Activated CD8-positive, alpha-beta memory T cell treated with anti-CD3 and anti-CD28 coated beads, Interleukin-2, amount 50 U/mL, for 1 hour (primary cell): Measurements from ENCODE around the gene TXNDC11.

Experiments used
- DNase-seq: peaks from one replicate; pipeline ENCODE4 v3.0.0-alpha.2; 2020; ENCODE audit errors: extremely low read depth

The TXNDC11 gene

GRCh38 chr16:11691235-11691634, 51.4 kb downstream of the TXNDC11 start:
- no peak for DNase-seq

GRCh38 chr16:11689031-11689840, 53.4 kb downstream of the TXNDC11 start:
- DNase-seq, result no peak

- DNase-seq, result no peak
These were observed 54.2 kb downstream of the TXNDC11 start for GRCh38 chr16:11688520-11688886.

DNA sequence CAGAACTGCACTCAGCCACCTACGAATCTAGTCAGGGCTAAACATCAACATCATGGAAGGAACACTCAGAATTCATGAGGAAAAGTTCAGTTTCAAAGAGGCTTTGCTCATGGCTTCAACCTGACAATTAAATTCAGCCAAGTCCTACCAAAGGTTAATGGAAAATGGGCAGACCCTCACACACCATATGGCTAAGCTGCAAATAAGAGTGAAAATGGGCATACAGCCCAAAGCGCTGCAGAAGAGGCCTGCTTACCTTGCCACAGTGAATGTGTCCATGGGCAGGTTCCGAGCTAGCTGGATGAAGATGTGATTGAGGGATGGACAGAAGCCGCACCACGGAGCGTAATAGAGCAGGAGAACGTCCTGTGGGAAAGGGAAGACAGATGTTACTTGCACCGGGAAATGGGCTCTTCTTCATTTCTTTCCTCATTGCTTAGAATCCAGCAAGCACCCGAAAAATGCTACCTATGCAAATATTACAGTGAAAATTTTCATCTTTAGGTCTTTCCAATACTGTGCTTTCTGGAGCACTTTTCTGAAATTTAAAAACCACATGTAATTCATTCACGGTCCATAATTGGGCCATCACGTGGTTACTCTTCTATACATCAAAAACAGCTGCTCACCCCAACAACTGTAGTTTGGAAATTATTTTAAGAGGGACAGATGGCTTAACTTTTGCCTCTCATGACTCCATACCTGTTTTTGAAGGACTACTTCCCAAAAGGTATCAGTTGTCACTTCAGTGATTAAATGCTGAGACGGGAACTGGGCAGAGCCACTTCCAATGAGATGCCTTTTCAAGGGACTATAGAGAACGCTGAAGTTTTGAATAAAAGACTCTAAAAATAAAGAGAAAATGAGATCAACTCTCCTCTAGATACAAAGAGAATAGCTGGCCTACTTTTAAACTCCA, 54.8 kb downstream of the TXNDC11 start:
- DNase-seq, result no peak

DNA sequence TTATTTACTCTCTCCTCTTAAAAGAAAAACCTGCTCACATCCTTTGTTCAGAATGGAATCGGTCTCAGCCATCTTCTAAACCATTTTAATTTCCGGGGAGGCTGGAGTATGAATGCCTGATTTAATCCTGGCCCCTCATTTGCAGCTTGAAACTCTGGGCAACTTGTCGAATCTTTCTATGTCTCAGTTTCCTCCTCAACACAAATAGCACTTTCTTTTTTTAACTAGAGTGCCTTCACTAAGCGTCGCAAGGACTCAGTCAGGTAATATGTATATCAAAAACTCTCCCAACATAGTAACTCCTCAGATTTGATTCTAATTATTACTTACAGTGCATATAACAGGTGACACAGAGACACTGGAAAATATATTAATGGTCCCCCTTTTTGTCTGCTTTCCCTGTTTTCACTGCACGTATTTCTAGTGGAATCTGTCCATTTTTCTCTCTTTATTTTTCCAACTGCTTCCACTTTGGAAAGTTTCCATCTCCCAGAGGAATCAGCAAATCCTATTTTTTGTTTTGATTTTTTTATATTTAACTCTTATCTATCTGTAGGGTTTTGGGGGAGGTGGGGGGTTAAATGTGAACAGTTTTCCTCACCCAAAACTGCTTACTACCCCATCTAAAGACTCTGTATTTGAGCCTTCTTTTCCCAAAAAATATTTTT, 55.8 kb downstream of the TXNDC11 start:
- DNase-seq, result no peak

DNA sequence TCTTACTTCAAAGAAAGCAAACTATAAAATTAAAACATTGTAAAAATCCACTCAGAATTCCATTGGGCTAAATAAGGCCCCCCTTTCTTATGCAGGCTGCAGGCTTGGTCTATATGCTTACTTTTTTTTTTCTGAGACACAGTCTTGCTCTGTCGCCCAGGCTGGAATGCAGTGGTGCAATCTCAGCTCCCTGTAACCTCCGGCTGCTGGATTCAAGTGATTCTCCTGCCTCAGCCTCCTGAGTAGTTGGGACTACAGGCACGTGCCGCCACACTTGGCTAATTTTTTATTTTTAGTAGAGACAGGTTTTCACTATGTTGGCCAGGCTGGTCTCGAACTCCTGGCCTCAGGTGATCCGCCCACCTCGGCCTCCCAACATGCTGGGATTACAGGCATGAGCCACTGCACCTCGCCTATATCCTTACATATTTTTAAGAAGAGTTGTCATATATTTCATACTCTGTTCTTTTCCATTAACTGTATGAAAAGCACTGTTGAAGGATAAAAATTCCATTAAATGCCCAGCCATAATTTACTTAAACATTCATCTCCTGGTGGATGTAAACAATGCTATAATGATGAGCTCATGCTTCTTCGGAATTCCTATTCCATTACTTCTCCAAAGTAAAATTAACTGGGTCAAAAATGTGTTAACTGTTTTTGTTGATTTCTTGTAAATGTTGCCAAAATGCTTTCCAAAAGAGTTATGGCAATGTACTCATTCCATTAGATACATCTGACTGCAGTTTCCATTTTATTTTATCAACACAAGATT, 56.6 kb downstream of the TXNDC11 start:
- no peak for DNase-seq

DNA sequence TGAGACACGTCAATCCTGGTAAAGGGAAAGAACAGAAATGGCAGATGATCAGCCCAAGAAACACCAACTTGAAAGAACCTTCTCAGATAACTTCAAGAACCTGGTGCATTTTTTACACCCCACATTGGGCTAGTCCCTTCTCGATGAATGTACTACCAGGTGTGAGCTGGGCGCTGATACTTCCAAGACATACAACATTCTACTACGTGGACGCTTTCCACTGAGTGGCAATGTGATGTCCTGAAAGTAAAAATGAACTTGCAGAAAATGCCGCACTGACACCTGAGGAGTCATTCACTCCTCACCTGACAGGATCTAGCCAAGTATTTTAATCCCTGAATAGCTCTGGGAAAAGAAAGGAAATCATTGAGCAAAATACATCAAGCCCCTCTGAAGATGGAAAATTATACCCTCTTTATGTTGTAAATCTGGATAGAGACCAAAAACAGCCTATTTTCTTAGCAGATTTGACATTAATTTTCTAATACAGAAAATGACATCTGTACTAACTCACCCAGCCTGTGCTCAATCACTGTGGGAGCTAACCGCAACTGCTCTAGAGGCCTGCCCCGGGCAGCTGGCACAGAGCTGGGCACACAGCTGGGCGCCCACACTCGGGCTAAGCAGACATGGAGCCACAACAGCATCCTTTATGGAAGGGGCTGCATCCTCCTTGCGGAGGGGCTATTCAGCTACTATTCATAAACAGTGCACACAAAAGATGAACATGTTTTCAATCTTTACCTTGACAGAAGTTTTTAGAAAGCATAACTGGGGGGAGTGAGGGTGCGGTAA, 58.2 kb downstream of the TXNDC11 start:
- DNase-seq, result no peak

DNA sequence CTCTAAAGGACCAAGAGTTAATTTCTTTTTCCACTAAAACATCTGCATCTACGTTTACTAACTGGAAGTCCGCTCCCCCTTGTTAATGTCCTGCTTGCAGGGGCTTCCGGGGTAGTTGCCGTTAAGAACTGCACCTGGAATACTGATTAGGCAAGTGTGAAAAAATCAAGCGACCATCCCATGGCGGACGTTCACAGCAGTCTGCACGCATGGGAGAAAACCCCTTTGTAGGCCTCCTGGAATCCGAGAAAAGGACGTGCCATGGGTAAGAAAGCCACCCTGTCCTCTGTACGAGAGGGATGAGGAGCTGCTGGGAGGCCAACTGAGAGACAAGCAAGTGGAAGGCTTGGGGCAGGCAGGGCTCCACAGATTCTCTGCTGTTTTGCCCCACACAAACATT, 59.5 kb downstream of the TXNDC11 start:
- no peak for DNase-seq

DNA sequence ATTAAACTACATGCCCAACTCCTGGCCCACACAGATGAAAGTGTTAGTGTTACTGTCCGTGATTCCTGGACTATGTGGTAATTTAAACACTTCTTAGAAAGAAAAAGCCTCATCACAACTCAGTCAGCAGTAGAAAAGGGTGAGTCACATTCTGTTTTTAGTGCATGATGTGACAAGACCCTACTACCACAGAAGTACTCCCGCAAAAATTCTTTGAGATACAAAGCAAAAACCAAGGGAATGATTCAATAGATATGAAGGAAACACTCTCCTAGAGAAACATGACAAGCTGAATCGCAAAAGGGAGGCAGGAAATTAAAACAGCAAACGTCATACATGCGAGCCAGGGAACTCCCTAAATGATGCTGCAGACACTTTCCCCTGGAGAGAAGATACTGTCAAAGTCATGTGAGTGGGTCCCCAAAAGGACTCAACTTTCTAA, 60.0 kb downstream of the TXNDC11 start:
- no peak for DNase-seq

DNA sequence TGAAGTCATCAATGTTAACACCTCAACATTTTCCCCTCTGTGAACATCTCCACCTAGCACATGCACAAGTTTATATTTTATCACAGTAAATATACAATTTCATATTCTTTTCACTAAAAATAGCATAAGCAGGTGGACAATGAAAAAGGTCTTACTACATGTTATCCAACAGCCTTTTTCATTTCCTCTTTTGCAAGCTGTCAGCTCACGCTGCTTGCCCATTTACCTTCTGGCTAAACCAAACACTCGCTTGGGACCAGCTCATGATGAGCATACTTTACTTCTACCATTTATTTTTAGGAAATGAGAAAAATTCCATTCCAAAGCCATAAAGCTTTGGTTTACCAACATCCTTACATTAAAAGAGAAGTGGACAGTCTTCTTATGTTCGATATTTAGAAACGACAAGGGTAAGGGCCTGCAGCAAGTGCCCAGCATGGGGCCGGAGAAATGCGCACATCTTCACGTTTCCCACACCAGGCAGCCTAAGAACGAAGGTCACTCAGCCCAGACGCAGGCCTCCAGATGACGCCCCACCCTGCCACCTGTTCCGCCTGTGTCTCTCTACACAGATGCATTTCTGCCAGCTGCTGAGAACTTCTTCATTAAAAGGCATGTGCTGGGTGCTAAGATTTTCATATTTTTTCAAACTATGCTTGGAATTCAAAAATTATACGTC, 60.5 kb downstream of the TXNDC11 start:
- DNase-seq, result no peak

GRCh38 chr16:11681556-11681955, 61.1 kb downstream of the TXNDC11 start:
- DNase-seq, result no peak

DNA sequence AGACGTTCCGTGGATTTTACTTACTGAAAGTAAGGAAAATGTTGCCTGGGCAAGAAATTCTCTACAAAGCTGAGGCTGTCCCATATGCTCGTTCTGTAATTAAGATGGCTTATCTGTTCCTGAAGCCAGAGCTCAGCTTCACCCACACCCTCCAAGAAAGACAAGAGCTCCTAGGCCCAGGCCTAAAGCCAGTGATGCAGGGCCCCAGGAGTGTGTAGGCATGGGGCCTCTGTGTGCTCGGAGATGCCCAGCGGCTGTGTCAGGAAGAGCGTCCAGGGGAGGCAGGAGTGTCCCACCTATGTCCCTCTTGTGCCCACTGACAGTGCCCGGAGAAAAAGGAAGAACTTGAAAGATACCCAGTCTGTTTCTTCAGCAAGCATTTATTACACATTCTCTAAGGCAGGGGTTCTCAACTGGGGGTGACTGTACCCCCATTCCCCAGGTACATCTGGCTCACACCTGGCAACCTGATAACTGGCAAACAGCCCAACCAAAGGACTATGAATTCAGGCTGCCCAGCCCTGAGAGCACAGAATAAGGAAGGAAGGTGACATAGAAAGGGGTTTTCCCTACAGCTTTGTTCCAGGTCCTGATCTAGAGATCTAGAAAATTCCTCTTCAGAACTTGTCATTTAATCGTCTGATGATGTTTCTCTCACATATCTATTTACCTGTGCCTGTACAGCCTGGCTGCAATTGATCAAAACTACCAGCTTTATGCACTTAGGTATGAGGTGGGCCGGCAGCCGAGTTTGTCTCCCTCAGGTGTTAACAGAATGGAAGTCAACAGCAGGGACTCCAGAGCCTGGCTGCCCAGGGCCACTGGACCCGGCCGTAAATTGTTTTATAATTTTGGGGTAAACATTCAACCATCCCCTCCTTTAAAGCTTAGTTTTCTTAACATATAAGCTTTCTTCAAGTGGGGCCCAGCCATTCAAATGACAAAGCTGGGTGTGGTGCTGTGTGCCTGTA, 62.4 kb downstream of the TXNDC11 start:
- DNase-seq, result no peak

GRCh38 chr16:11679250-11679649, 63.4 kb downstream of the TXNDC11 start:
- no peak for DNase-seq

- no peak for DNase-seq
These were observed 64.4 kb downstream of the TXNDC11 start for GRCh38 chr16:11677959-11678881.

GRCh38 chr16:11677451-11677951, 65.2 kb downstream of the TXNDC11 start:
- DNase-seq, result no peak

- DNase-seq, result no peak
These were observed 65.9 kb downstream of the TXNDC11 start for GRCh38 chr16:11676799-11677198.
